ENCODE measurements around the gene SCAMP2. TPM values are rescaled to one million over a fixed set of nuclear protein-coding genes. Genes with fewer than 3 reads are reported as not detected.

Gene SCAMP2
- polyA plus RNA-seq, 3 donors, result 124 to 158 (median 124) TPM

DNA sequence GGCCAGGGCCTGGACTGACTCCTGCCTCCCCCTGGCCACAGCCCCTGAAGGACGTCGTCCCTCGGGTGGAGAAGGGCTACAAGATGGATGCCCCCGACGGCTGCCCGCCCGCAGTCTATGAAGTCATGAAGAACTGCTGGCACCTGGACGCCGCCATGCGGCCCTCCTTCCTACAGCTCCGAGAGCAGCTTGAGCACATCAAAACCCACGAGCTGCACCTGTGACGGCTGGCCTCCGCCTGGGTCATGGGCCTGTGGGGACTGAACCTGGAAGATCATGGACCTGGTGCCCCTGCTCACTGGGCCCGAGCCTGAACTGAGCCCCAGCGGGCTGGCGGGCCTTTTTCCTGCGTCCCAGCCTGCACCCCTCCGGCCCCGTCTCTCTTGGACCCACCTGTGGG is 70.9 kb downstream of the SCAMP2 start:
- DNase-seq, result no peak
- Histone ChIP-seq H4K20me1 (ENCODE audit: insufficient read depth, low read length) (peaks cover 80% of the 10 kb centered on the region), H3K9ac (ENCODE audit: insufficient read depth, low read length, poor library complexity, severe bottlenecking) (no peak overlapping the region), H3K27me3 (ENCODE audit: control insufficient read depth in 2 of 2, insufficient read depth in 2 of 2, low read length in 2 of 2) (no peaks in the 10 kb centered on the region), H3K4me2 (replicated peaks; ENCODE audit: extremely low read depth, low read length, poor library complexity, severe bottlenecking) (no peak overlapping the region), H3K36me3 (replicated peaks in 1 of 2; ENCODE audit: control insufficient read depth in 1 of 2, insufficient read depth in 2 of 2, low read length in 2 of 2) (peaks cover 65 to 72% of the 10 kb centered on the region in 2 donors), H3K79me2 (ENCODE audit: insufficient read depth, low read length) (peaks cover 42% of the 10 kb centered on the region), H3K4me3 (replicated peaks in 1 of 3; ENCODE audit: low read depth in 2 of 3, low read length in 3 of 3) (no peak overlapping the region), H2AFZ (ENCODE audit: insufficient read depth, low read depth, low read length, poor library complexity, severe bottlenecking) (no peak overlapping the region), H3K27ac (ENCODE audit: low read depth in 1 of 2, low read length in 2 of 2) (peak overlapping the region in 1 of 2 donors; percentile 93), H3K9me3 (replicated peaks in 1 of 2; ENCODE audit: control insufficient read depth in 1 of 2, insufficient read depth in 1 of 2, low read length in 2 of 2) (no peaks in the 10 kb centered on the region), H3K4me1 (ENCODE audit: control insufficient read depth in 1 of 2, insufficient read depth in 2 of 2, low read length in 2 of 2) (peaks cover 36 to 39% of the 10 kb centered on the region in 2 donors)
- Mint-ChIP-seq H3K9me3 (no peaks in the 10 kb centered on the region), H3K27ac (peak overlapping the region in 3 of 7 donors; percentile 13 to 75 (median 67)), H3K36me3 (peaks cover 61 to 76% of the 10 kb centered on the region in 2 donors), H3K4me1 (peaks cover 32% of the 10 kb centered on the region), H3K4me3 (no peak overlapping the region), H3K27me3 (ENCODE audit: low read depth in 3 of 3) (peaks cover 0 to 3% (median 1%) of the 10 kb centered on the region in 3 donors)
- intact Hi-C loops (cut with micrococcal nuclease), result loop anchor here (10.0 kb wide), 1 partner anchor 167 kb away; no protein-coding TSS in a partner anchor
- 97% methylated on average over 20 of the region's 20 CpGs for WGBS (ENCODE audit: insufficient coverage)
- TF ChIP-seq, protein P1, sequence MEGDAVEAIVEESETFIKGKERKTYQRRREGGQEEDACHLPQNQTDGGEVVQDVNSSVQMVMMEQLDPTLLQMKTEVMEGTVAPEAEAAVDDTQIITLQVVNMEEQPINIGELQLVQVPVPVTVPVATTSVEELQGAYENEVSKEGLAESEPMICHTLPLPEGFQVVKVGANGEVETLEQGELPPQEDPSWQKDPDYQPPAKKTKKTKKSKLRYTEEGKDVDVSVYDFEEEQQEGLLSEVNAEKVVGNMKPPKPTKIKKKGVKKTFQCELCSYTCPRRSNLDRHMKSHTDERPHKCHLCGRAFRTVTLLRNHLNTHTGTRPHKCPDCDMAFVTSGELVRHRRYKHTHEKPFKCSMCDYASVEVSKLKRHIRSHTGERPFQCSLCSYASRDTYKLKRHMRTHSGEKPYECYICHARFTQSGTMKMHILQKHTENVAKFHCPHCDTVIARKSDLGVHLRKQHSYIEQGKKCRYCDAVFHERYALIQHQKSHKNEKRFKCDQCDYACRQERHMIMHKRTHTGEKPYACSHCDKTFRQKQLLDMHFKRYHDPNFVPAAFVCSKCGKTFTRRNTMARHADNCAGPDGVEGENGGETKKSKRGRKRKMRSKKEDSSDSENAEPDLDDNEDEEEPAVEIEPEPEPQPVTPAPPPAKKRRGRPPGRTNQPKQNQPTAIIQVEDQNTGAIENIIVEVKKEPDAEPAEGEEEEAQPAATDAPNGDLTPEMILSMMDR (IDR thresholded peaks at IDR 0.05), result no peak

DNA sequence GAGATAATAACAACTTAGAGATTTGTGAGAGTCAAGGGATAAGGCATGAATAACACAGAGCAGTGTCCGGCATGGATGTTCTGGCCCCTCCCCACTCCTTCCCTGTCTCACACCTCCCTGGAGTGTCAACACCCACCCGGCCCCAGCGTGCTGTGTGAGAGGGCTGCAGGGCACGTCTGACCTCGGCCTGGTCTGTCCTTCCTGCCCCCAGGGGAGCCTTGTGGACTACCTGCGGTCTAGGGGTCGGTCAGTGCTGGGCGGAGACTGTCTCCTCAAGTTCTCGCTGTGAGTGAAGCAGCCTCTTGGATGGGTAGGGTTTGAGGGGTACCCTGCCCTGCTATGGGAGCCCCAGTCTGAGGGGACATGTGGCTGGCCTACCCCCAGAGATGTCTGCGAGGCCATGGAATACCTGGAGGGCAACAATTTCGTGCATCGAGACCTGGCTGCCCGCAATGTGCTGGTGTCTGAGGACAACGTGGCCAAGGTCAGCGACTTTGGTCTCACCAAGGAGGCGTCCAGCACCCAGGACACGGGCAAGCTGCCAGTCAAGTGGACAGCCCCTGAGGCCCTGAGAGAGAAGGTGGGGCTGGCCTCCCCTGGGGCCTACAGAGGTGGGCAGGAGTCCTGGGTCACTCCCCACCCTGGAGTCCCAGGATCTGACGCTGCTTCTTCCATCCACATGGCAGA is 71.7 kb downstream of the SCAMP2 start:
- H3K9me3 Mint-ChIP-seq, result no peaks in the 10 kb centered on the region
- H3K4me1 Mint-ChIP-seq, result peaks cover 33% of the 10 kb centered on the region
- Histone ChIP-seq H3K9ac (ENCODE audit: insufficient read depth, low read length, poor library complexity, severe bottlenecking) (no peak overlapping the region), H3K4me1 (ENCODE audit: control insufficient read depth in 1 of 2, insufficient read depth in 2 of 2, low read length in 2 of 2) (peaks cover 36 to 39% of the 10 kb centered on the region in 2 donors), H3K27me3 (ENCODE audit: control insufficient read depth in 2 of 2, insufficient read depth in 2 of 2, low read length in 2 of 2) (no peaks in the 10 kb centered on the region), H3K36me3 (replicated peaks in 1 of 2; ENCODE audit: control insufficient read depth in 1 of 2, insufficient read depth in 2 of 2, low read length in 2 of 2) (peaks cover 65 to 75% of the 10 kb centered on the region in 2 donors), H3K9me3 (replicated peaks in 1 of 2; ENCODE audit: control insufficient read depth in 1 of 2, insufficient read depth in 1 of 2, low read length in 2 of 2) (no peaks in the 10 kb centered on the region), H4K20me1 (ENCODE audit: insufficient read depth, low read length) (peaks cover 88% of the 10 kb centered on the region), H3K27ac (ENCODE audit: low read depth in 1 of 2, low read length in 2 of 2) (peak overlapping the region in 1 of 2 donors; percentile 93), H3K4me2 (replicated peaks; ENCODE audit: extremely low read depth, low read length, poor library complexity, severe bottlenecking) (no peak overlapping the region), H2AFZ (ENCODE audit: insufficient read depth, low read depth, low read length, poor library complexity, severe bottlenecking) (no peak overlapping the region), H3K79me2 (ENCODE audit: insufficient read depth, low read length) (peaks cover 51% of the 10 kb centered on the region), H3K4me3 (replicated peaks in 1 of 3; ENCODE audit: low read depth in 2 of 3, low read length in 3 of 3) (no peak overlapping the region)
- peak overlapping the region; percentile 9 to 98 (median 93) for H3K27ac Mint-ChIP-seq
- over 99% methylated on average over 15 of the region's 18 CpGs for WGBS (ENCODE audit: insufficient coverage)
- TF ChIP-seq, protein P1 (IDR thresholded peaks at IDR 0.05), result no peak
- DNase-seq, result no peak
- H3K36me3 Mint-ChIP-seq, result peaks cover 64 to 79% of the 10 kb centered on the region in 2 donors
- H3K27me3 Mint-ChIP-seq (ENCODE audit: low read depth in 3 of 3), result peaks cover 0 to 1% (median 1%) of the 10 kb centered on the region in 3 donors
- intact Hi-C loops (cut with micrococcal nuclease), result loop anchor here (10.0 kb wide), 1 partner anchor 167 kb away; no protein-coding TSS in a partner anchor
- no peak overlapping the region for H3K4me3 Mint-ChIP-seq

Data from CD14-positive monocyte (primary cell).